ENCODE data around the gene XPOT. TPM values are rescaled to one million over a fixed set of nuclear protein-coding genes. Genes with fewer than 3 reads are reported as not detected.

Gene XPOT
- total and polyA plus RNA-seq, 2 donors (not counting 1 experiment from before 2014, with no cell fraction given), result 92.6 to 205 TPM

- no peaks in the 10 kb centered on the region for H3K9me3 ChIP-seq (ENCODE audit: control insufficient read depth, insufficient read depth, low read depth, low read length)
These were observed 41.4 kb upstream of the XPOT start for GRCh38 chr12:64362721-64363305.

GRCh38 chr12:64383675-64384074 is 20.5 kb upstream of the XPOT start:
- no peaks in the 10 kb centered on the region for H3K27me3 ChIP-seq (ENCODE audit: control insufficient read depth, insufficient read depth, low read length)
- no peaks in the 10 kb centered on the region for H4K20me1 ChIP-seq (ENCODE audit: control insufficient read depth, extremely low read depth, insufficient read depth, low read length)
- H3K4me2 ChIP-seq (ENCODE audit: extremely low read depth, insufficient read depth, low read length), result no peak overlapping the region
- no peak for DNase-seq (ENCODE audit: low read depth in 2 of 2)
- no peak overlapping the region for H2AFZ ChIP-seq (ENCODE audit: low read length)
- H3K79me2 ChIP-seq (ENCODE audit: control insufficient read depth, insufficient read depth, low read length), result no peaks in the 10 kb centered on the region
- no peak overlapping the region for H3K9ac ChIP-seq (ENCODE audit: insufficient read depth, low read length)
- no peaks in the 10 kb centered on the region for H3K36me3 ChIP-seq (ENCODE audit: control insufficient read depth, insufficient read depth, low read length)
- no peaks in the 10 kb centered on the region for H3K9me3 ChIP-seq (ENCODE audit: control insufficient read depth, insufficient read depth, low read depth, low read length)
- H3K4me3 ChIP-seq (replicated peaks in 1 of 4; ENCODE audit: control extremely low read depth in 1 of 4, insufficient read depth in 1 of 4, low read depth in 3 of 4, low read length in 4 of 4), result no peak overlapping the region
- H3K4me1 ChIP-seq (ENCODE audit: control insufficient read depth, extremely low read depth, insufficient read depth, low read length), result peaks cover 2% of the 10 kb centered on the region
- TF ChIP-seq EZH2 (IDR thresholded peaks at IDR 0.05; ENCODE audit: low read length, missing control alignments), result no peak
- TF ChIP-seq, protein P1, sequence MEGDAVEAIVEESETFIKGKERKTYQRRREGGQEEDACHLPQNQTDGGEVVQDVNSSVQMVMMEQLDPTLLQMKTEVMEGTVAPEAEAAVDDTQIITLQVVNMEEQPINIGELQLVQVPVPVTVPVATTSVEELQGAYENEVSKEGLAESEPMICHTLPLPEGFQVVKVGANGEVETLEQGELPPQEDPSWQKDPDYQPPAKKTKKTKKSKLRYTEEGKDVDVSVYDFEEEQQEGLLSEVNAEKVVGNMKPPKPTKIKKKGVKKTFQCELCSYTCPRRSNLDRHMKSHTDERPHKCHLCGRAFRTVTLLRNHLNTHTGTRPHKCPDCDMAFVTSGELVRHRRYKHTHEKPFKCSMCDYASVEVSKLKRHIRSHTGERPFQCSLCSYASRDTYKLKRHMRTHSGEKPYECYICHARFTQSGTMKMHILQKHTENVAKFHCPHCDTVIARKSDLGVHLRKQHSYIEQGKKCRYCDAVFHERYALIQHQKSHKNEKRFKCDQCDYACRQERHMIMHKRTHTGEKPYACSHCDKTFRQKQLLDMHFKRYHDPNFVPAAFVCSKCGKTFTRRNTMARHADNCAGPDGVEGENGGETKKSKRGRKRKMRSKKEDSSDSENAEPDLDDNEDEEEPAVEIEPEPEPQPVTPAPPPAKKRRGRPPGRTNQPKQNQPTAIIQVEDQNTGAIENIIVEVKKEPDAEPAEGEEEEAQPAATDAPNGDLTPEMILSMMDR (conservative IDR thresholded peaks at IDR 0.05 in 1 of 2, IDR thresholded peaks at IDR 0.05 in 1 of 2; ENCODE audit: low read depth in 1 of 2, low read length in 2 of 2), result no peak
- H3K27ac ChIP-seq (ENCODE audit: insufficient read depth, low read length), result no peak overlapping the region

More at GRCh38 chr12:64362721-64363305, 41.4 kb upstream of the XPOT start:
- no peak overlapping the region for H3K4me2 ChIP-seq (ENCODE audit: extremely low read depth, insufficient read depth, low read length)
- no peaks in the 10 kb centered on the region for H3K4me1 ChIP-seq (ENCODE audit: control insufficient read depth, extremely low read depth, insufficient read depth, low read length)
- H3K36me3 ChIP-seq (ENCODE audit: control insufficient read depth, insufficient read depth, low read length), result no peaks in the 10 kb centered on the region
- no peaks in the 10 kb centered on the region for H3K79me2 ChIP-seq (ENCODE audit: control insufficient read depth, insufficient read depth, low read length)
- H3K4me3 ChIP-seq (replicated peaks in 1 of 4; ENCODE audit: control extremely low read depth in 1 of 4, insufficient read depth in 1 of 4, low read depth in 3 of 4, low read length in 4 of 4), result no peak overlapping the region
- no peak overlapping the region for H3K27ac ChIP-seq (ENCODE audit: insufficient read depth, low read length)
- DNase-seq (ENCODE audit: low read depth in 2 of 2), result no peak
- TF ChIP-seq, protein P1 (conservative IDR thresholded peaks at IDR 0.05 in 1 of 2, IDR thresholded peaks at IDR 0.05 in 1 of 2; ENCODE audit: low read depth in 1 of 2, low read length in 2 of 2), result no peak
- no peak for TF ChIP-seq EZH2 (IDR thresholded peaks at IDR 0.05; ENCODE audit: low read length, missing control alignments)
- H3K9ac ChIP-seq (ENCODE audit: insufficient read depth, low read length), result no peak overlapping the region
- H4K20me1 ChIP-seq (ENCODE audit: control insufficient read depth, extremely low read depth, insufficient read depth, low read length), result no peaks in the 10 kb centered on the region
- H3K27me3 ChIP-seq (ENCODE audit: control insufficient read depth, insufficient read depth, low read length), result no peaks in the 10 kb centered on the region
- H2AFZ ChIP-seq (ENCODE audit: low read length), result no peak overlapping the region

GRCh38 chr12:64385019-64385418 is 19.2 kb upstream of the XPOT start:
- Histone ChIP-seq H3K9ac (ENCODE audit: insufficient read depth, low read length) (no peak overlapping the region), H3K27ac (ENCODE audit: insufficient read depth, low read length) (no peak overlapping the region), H3K79me2 (ENCODE audit: control insufficient read depth, insufficient read depth, low read length) (no peaks in the 10 kb centered on the region), H3K4me2 (ENCODE audit: extremely low read depth, insufficient read depth, low read length) (no peak overlapping the region), H3K36me3 (ENCODE audit: control insufficient read depth, insufficient read depth, low read length) (no peaks in the 10 kb centered on the region), H2AFZ (ENCODE audit: low read length) (no peak overlapping the region), H3K4me3 (replicated peaks in 1 of 4; ENCODE audit: control extremely low read depth in 1 of 4, insufficient read depth in 1 of 4, low read depth in 3 of 4, low read length in 4 of 4) (no peak overlapping the region), H3K9me3 (ENCODE audit: control insufficient read depth, insufficient read depth, low read depth, low read length) (no peaks in the 10 kb centered on the region), H3K4me1 (ENCODE audit: control insufficient read depth, extremely low read depth, insufficient read depth, low read length) (peaks cover 2% of the 10 kb centered on the region), H4K20me1 (ENCODE audit: control insufficient read depth, extremely low read depth, insufficient read depth, low read length) (no peaks in the 10 kb centered on the region), H3K27me3 (ENCODE audit: control insufficient read depth, insufficient read depth, low read length) (no peaks in the 10 kb centered on the region)
- no peak for DNase-seq (ENCODE audit: low read depth in 2 of 2)
- TF ChIP-seq EZH2 (IDR thresholded peaks at IDR 0.05; ENCODE audit: low read length, missing control alignments), result no peak
- TF ChIP-seq, protein P1 (conservative IDR thresholded peaks at IDR 0.05 in 1 of 2, IDR thresholded peaks at IDR 0.05 in 1 of 2; ENCODE audit: low read depth in 1 of 2, low read length in 2 of 2), result no peak

All from fibroblast of lung (primary cell).